ENCODE data around the gene GRM8.

The GRM8 gene

DNA sequence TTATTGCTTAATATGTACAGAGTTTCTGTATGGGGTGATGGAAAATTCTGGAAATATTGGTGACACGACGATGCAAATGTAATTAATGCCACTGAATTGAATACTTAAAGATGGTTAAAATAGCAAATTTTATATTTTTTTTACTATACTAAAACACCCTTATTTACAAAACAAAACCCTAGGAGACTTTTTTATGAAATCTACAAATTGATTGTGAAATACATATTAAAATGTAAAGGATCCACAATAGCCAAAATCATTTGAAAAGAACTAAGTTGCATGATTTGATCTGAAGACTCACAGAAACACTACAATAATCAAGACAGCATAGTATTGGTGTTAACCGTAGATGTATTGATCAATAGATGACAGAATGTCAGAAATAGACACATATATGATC is 252.0 kb downstream of the GRM8 start:
- no peaks in the 10 kb centered on the region for H3K9me3 ChIP-seq (ENCODE audit: control insufficient read depth, low read length)
- WGBS, 2 experiments: 90 to 93% methylated on average over 2 of the region's 3 CpGs
- no peak overlapping the region for H3K27ac ChIP-seq (ENCODE audit: insufficient read depth, low read depth, low read length, poor library complexity, severe bottlenecking)
- no peak overlapping the region for H3K4me3 ChIP-seq (ENCODE audit: insufficient read depth, low read depth, low read length)
- H3K36me3 ChIP-seq (ENCODE audit: control insufficient read depth, insufficient read depth, low read length): no peaks in the 10 kb centered on the region
- no peaks in the 10 kb centered on the region for H3K27me3 ChIP-seq (ENCODE audit: control insufficient read depth, insufficient read depth, low read length, poor library complexity, severe bottlenecking)
- no peaks in the 10 kb centered on the region for H3K4me1 ChIP-seq (ENCODE audit: control insufficient read depth, insufficient read depth, low read length)

DNA sequence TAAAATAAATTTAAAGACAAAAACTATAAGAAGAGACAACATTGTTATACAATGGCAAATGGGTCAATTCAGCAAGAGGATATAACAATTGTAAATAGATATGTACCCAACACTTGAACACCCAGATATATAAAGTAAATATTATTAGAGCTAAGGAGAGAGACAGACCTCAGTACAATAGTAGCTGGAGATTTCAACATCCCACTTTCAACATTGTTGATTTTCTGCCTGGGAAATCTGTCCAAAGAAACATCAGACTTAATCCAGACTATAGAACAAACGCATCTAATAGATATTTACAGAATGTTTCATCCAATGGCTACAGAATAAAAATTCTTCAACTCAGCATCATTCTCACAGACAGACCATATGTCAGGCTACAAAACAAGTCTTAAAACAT is 256.1 kb downstream of the GRM8 start:
- WGBS, 2 experiments: 91 to 92% methylated on average over 1 of the region's 1 CpG
- no peaks in the 10 kb centered on the region for H3K9me3 ChIP-seq (ENCODE audit: control insufficient read depth, low read length)
- no peak overlapping the region for H3K4me3 ChIP-seq (ENCODE audit: insufficient read depth, low read depth, low read length)
- no peaks in the 10 kb centered on the region for H3K27me3 ChIP-seq (ENCODE audit: control insufficient read depth, insufficient read depth, low read length, poor library complexity, severe bottlenecking)
- H3K27ac ChIP-seq (ENCODE audit: insufficient read depth, low read depth, low read length, poor library complexity, severe bottlenecking): no peak overlapping the region
- H3K4me1 ChIP-seq (ENCODE audit: control insufficient read depth, insufficient read depth, low read length): no peaks in the 10 kb centered on the region
- H3K36me3 ChIP-seq (ENCODE audit: control insufficient read depth, insufficient read depth, low read length): no peaks in the 10 kb centered on the region

DNA sequence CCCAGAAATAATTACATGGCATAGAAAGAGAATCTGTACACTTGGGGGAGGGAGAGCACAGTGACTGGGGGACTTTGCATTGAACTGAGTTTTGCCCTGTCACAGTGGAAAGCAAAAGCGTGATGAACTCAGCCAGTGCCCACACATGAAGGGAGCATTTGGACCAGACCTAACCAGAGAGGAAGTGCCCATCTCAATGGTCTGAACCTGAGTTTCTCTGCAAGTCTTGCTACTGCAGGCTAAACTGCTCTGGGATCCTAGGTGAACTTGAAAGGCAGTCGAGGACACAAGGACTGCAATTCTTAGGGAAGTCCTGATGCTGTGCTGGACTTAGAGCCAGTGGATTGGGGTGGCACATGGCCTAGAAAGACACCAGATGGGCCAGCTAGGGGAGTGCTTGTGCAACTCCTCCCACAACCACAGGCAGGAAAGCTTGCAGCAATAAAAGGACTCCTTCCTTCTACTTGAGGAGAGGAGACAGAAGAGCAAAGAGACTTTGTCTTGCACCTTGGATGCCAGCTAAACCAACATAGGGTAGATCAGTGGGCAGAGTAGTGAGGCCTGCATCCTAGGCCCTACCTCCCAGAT is 259.0 kb downstream of the GRM8 start:
- H3K4me3 ChIP-seq (ENCODE audit: insufficient read depth, low read depth, low read length): no peak overlapping the region
- no peaks in the 10 kb centered on the region for H3K4me1 ChIP-seq (ENCODE audit: control insufficient read depth, insufficient read depth, low read length)
- no peaks in the 10 kb centered on the region for H3K36me3 ChIP-seq (ENCODE audit: control insufficient read depth, insufficient read depth, low read length)
- H3K27ac ChIP-seq (ENCODE audit: insufficient read depth, low read depth, low read length, poor library complexity, severe bottlenecking): no peak overlapping the region
- no peaks in the 10 kb centered on the region for H3K27me3 ChIP-seq (ENCODE audit: control insufficient read depth, insufficient read depth, low read length, poor library complexity, severe bottlenecking)
- WGBS, 2 experiments: 89 to 95% methylated on average over 2 of the region's 2 CpGs
- no peaks in the 10 kb centered on the region for H3K9me3 ChIP-seq (ENCODE audit: control insufficient read depth, low read length)

DNA sequence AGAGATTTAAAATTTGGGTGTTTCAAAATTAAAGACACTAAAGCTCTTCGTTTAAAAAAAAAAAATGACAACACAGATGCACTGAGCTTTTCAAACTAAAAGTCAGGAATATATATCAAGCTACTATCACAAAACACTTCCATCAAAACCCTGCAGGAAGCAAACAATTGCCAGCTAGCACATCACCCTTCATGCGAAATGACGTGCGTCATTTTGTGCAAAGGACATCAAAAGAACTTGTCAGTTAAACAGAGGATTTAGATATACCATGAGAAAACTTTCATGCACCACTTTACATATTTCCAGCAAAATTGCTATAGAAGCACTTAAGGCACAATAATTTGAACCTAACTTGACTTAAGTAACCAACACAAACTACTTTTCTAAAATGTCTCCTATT is 264.7 kb downstream of the GRM8 start:
- WGBS, 2 experiments: 85 to 98% methylated on average over 4 of the region's 4 CpGs
- Histone ChIP-seq H3K4me1 (ENCODE audit: control insufficient read depth, insufficient read depth, low read length) (no peaks in the 10 kb centered on the region), H3K27ac (ENCODE audit: insufficient read depth, low read depth, low read length, poor library complexity, severe bottlenecking) (no peak overlapping the region), H3K36me3 (ENCODE audit: control insufficient read depth, insufficient read depth, low read length) (no peaks in the 10 kb centered on the region), H3K9me3 (ENCODE audit: control insufficient read depth, low read length) (no peaks in the 10 kb centered on the region), H3K4me3 (ENCODE audit: insufficient read depth, low read depth, low read length) (no peak overlapping the region), H3K27me3 (ENCODE audit: control insufficient read depth, insufficient read depth, low read length, poor library complexity, severe bottlenecking) (no peaks in the 10 kb centered on the region)

DNA sequence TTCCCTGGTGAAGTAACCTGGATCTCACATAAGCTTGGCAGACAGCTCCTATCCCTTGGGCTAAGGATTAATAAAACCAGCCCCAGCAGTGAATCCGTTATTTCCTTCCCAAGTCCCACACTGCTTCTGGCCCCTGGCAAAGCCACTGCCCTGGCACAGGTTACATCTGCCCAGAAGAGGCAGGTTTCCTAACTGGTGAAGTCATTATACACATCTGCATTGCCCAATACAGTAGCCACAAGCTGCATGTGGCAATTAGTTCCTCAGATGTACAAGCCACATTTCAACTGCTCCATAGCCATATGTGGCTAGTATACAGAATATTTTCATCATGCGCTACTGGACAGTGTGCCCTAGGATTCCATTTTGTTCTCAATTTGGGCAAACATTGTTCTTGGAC is 273.0 kb downstream of the GRM8 start:
- WGBS, 2 experiments: 73 to 75% methylated on average over 2 of the region's 2 CpGs
- H3K27me3 ChIP-seq (ENCODE audit: control insufficient read depth, insufficient read depth, low read length, poor library complexity, severe bottlenecking): no peaks in the 10 kb centered on the region
- H3K4me3 ChIP-seq (ENCODE audit: insufficient read depth, low read depth, low read length): no peak overlapping the region
- no peaks in the 10 kb centered on the region for H3K36me3 ChIP-seq (ENCODE audit: control insufficient read depth, insufficient read depth, low read length)
- no peaks in the 10 kb centered on the region for H3K9me3 ChIP-seq (ENCODE audit: control insufficient read depth, low read length)
- no peak overlapping the region for H3K27ac ChIP-seq (ENCODE audit: insufficient read depth, low read depth, low read length, poor library complexity, severe bottlenecking)
- H3K4me1 ChIP-seq (ENCODE audit: control insufficient read depth, insufficient read depth, low read length): no peaks in the 10 kb centered on the region

DNA sequence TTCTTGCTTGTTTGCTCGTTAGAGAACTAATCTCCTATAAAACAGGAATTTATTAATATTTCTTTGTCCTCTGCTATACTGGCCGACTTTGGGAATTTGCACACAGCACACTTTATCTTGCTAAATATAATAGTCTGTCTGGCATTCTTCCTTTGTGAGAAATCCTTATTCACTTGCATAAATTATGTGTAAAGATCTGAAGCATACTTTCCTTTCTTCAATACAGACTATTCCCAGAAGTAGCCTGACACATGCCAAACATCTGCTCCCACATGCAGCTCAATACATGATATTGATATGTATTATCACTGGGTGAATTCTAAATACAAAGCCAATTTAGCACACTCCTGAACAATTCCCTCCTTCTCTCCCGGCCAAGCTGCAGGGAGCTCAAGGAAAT is 273.9 kb downstream of the GRM8 start:
- Histone ChIP-seq H3K9me3 (ENCODE audit: control insufficient read depth, low read length) (no peaks in the 10 kb centered on the region), H3K27me3 (ENCODE audit: control insufficient read depth, insufficient read depth, low read length, poor library complexity, severe bottlenecking) (no peaks in the 10 kb centered on the region), H3K36me3 (ENCODE audit: control insufficient read depth, insufficient read depth, low read length) (no peaks in the 10 kb centered on the region), H3K4me3 (ENCODE audit: insufficient read depth, low read depth, low read length) (no peak overlapping the region), H3K27ac (ENCODE audit: insufficient read depth, low read depth, low read length, poor library complexity, severe bottlenecking) (no peak overlapping the region), H3K4me1 (ENCODE audit: control insufficient read depth, insufficient read depth, low read length) (no peaks in the 10 kb centered on the region)
- WGBS, 2 experiments: 86 to 88% methylated on average over 2 to 3 of the region's 3 CpGs

DNA sequence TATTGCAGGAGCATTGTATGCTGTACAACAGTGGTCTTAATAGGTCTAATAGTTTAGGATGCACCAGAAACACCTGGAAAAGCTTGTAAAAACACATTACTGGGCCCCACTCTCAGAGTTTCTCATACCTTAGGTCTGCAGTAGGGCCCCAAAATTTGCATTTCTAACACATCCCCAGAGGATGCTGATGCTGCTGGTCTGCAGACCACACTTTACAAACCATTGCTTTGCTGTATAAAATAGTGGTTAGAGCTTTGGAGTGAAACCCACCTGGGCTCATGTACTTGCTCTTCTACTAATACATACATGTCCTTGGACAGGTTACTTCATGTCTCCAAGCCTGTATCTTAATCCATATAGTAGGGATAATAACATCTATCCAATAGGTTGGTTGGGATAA is 279.7 kb downstream of the GRM8 start:
- H3K36me3 ChIP-seq (ENCODE audit: control insufficient read depth, insufficient read depth, low read length): no peaks in the 10 kb centered on the region
- H3K27me3 ChIP-seq (ENCODE audit: control insufficient read depth, insufficient read depth, low read length, poor library complexity, severe bottlenecking): no peaks in the 10 kb centered on the region
- no peak overlapping the region for H3K27ac ChIP-seq (ENCODE audit: insufficient read depth, low read depth, low read length, poor library complexity, severe bottlenecking)
- no peaks in the 10 kb centered on the region for H3K4me1 ChIP-seq (ENCODE audit: control insufficient read depth, insufficient read depth, low read length)
- H3K9me3 ChIP-seq (ENCODE audit: control insufficient read depth, low read length): no peaks in the 10 kb centered on the region
- H3K4me3 ChIP-seq (ENCODE audit: insufficient read depth, low read depth, low read length): no peak overlapping the region

DNA sequence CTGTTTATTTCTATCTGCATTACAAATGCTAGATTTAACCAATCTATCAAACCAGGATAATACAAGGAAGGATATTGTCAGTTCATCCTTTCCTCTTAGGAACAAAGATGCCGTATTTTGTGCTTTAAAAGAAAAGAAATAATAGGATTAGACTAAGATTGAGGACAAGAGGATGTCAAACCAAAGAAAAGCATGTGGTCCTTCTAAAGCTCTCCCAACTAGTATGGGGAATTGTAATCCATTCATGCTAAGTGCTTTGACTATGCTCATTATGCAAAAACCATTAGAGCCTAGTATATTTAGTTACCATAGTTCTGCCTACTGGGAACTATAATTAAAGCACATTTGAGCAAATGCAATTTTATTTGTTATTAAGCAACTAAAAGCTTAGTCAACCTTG is 280.2 kb downstream of the GRM8 start:
- Histone ChIP-seq H3K4me3 (ENCODE audit: insufficient read depth, low read depth, low read length) (no peak overlapping the region), H3K36me3 (ENCODE audit: control insufficient read depth, insufficient read depth, low read length) (no peaks in the 10 kb centered on the region), H3K27me3 (ENCODE audit: control insufficient read depth, insufficient read depth, low read length, poor library complexity, severe bottlenecking) (no peaks in the 10 kb centered on the region), H3K9me3 (ENCODE audit: control insufficient read depth, low read length) (no peaks in the 10 kb centered on the region), H3K27ac (ENCODE audit: insufficient read depth, low read depth, low read length, poor library complexity, severe bottlenecking) (no peak overlapping the region), H3K4me1 (ENCODE audit: control insufficient read depth, insufficient read depth, low read length) (no peaks in the 10 kb centered on the region)
- WGBS, 2 experiments: 0 to 15% methylated on average over 1 of the region's 1 CpG

DNA sequence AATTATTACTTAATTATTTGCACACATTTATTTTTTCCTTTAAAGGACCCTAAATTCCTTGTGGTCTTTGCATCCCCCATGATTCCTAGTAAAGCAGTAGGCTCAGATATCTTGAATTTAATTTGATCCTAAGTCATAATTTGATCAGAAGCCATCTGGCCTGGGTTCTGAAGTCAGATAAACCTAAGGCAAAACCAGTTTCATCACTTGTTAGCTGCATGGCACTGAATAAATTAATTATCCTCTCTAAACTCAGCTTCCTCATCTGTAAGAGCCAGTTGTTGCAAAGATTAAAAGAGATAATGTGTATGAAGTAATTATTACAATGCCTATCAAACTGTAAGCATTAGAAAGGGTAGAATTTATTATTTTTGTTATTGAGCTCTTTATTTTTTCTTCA is 293.1 kb downstream of the GRM8 start:
- H3K36me3 ChIP-seq (ENCODE audit: control insufficient read depth, insufficient read depth, low read length): no peaks in the 10 kb centered on the region
- H3K4me1 ChIP-seq (ENCODE audit: control insufficient read depth, insufficient read depth, low read length): no peaks in the 10 kb centered on the region
- no peak overlapping the region for H3K27ac ChIP-seq (ENCODE audit: insufficient read depth, low read depth, low read length, poor library complexity, severe bottlenecking)
- no peak overlapping the region for H3K4me3 ChIP-seq (ENCODE audit: insufficient read depth, low read depth, low read length)
- no peaks in the 10 kb centered on the region for H3K27me3 ChIP-seq (ENCODE audit: control insufficient read depth, insufficient read depth, low read length, poor library complexity, severe bottlenecking)
- H3K9me3 ChIP-seq (ENCODE audit: control insufficient read depth, low read length): no peaks in the 10 kb centered on the region

DNA sequence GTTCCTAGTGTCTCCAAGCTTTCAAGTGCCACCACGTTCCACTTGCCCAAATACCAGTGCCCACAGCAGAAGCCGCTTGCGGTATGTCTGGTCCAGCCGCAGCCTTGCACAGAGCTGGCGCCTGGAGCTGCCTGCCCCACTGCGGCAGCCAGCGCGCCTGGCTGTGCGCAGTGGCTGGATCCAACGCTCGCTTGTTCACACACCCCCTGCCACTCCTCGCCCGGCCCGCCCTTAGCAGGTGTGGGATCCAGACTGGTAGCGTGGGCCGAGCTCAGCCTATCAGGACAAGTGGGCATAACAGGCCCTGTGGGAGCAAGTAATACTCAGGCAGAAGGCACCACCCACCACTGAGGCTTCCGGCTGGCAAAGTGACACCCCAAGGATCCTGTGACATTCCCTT is 294.4 kb downstream of the GRM8 start:
- no peak overlapping the region for H3K4me3 ChIP-seq (ENCODE audit: insufficient read depth, low read depth, low read length)
- H3K27ac ChIP-seq (ENCODE audit: insufficient read depth, low read depth, low read length, poor library complexity, severe bottlenecking): no peak overlapping the region
- no peaks in the 10 kb centered on the region for H3K27me3 ChIP-seq (ENCODE audit: control insufficient read depth, insufficient read depth, low read length, poor library complexity, severe bottlenecking)
- no peaks in the 10 kb centered on the region for H3K9me3 ChIP-seq (ENCODE audit: control insufficient read depth, low read length)
- no peaks in the 10 kb centered on the region for H3K4me1 ChIP-seq (ENCODE audit: control insufficient read depth, insufficient read depth, low read length)
- H3K36me3 ChIP-seq (ENCODE audit: control insufficient read depth, insufficient read depth, low read length): no peaks in the 10 kb centered on the region
- 93 to 97% methylated on average over 16 to 17 of the region's 17 CpGs for whole genome bisulfite sequencing, 2 experiments

DNA sequence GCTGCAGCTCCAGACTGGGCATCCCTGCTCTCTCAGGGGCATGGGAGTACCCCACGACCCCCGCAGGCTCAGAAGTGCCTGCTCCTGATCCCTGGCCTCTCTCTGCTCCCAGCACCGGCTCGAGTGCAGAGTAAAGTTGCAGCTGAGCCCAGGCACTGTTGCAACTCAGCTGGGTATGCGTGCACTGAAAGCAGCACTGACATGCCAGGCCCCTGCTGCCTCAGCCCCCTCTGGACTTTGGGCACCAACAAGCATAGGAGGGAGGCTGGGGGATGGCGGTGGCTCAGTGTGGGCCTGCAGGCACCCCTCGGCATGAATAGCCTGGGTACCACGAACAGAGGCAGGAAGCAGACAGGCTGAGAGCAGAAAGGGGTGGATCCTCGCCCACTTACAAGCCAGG is 295.3 kb downstream of the GRM8 start:
- WGBS, 2 experiments: 93 to 95% methylated on average over 9 of the region's 9 CpGs

More for the DNA sequence above, 295.3 kb downstream of the GRM8 start:
- no peaks in the 10 kb centered on the region for H3K9me3 ChIP-seq (ENCODE audit: control insufficient read depth, low read length)
- H3K4me1 ChIP-seq (ENCODE audit: control insufficient read depth, insufficient read depth, low read length): no peaks in the 10 kb centered on the region
- H3K36me3 ChIP-seq (ENCODE audit: control insufficient read depth, insufficient read depth, low read length): no peaks in the 10 kb centered on the region
- H3K27ac ChIP-seq (ENCODE audit: insufficient read depth, low read depth, low read length, poor library complexity, severe bottlenecking): no peak overlapping the region
- H3K27me3 ChIP-seq (ENCODE audit: control insufficient read depth, insufficient read depth, low read length, poor library complexity, severe bottlenecking): no peaks in the 10 kb centered on the region
- H3K4me3 ChIP-seq (ENCODE audit: insufficient read depth, low read depth, low read length): no peak overlapping the region
